Activated CD8-positive, alpha-beta T cell treated with anti-CD3 and anti-CD28 coated beads for 36 hours (primary cell): Measurements from ENCODE around the gene ACSM3. TPM values are rescaled to one million over a fixed set of nuclear protein-coding genes. Genes with fewer than 3 reads are reported as not detected.
"Not testable (repeated sequence)": the region's sequence is repeated elsewhere in the genome, so short reads cannot be mapped to it uniquely, and the experiment has no call there.

ENCODE experiments used
- ATAC-seq: fragments of 200-7000 bp; cut with Tn5 transposase; one replicate; pipeline ENCODE4 v1.10.0; 2021; ENCODE audit warnings: mild to moderate bottlenecking, moderate library complexity
- CTCF ChIA-PET: fragments of 350-600 bp; sonication (Branson Sonifier 250); formaldehyde crosslinking; loops from one replicate; lab custom pipeline; 2021; ENCODE audit warnings: antibody characterized with exemption; lab: Charles Lee
- POLR2A ChIA-PET: fragments of 350-600 bp; sonication (Branson Sonifier 250); formaldehyde crosslinking; loops from one replicate; lab custom pipeline; 2021; ENCODE audit warnings: antibody characterized with exemption; lab: Charles Lee
- DNase-seq: peaks from one replicate; pipeline ENCODE4 v3.0.0-alpha.2; 2020
- H3K27ac Mint-ChIP-seq: one replicate; pipeline ENCODE4 v1.8.0; 2021; ENCODE audit warnings: mild to moderate bottlenecking, mixed read lengths
- H3K27me3 Mint-ChIP-seq: one replicate; pipeline ENCODE4 v1.8.0; 2021; ENCODE audit warnings: mixed read lengths
- H3K36me3 Mint-ChIP-seq: one replicate; pipeline ENCODE4 v1.8.0; 2021; ENCODE audit warnings: low read depth, mixed read lengths
- H3K4me1 Mint-ChIP-seq: one replicate; pipeline ENCODE4 v1.8.0; 2021; ENCODE audit warnings: low read depth, mixed read lengths
- H3K4me3 Mint-ChIP-seq: one replicate; pipeline ENCODE4 v1.8.0; 2021; ENCODE audit warnings: mild to moderate bottlenecking, moderate library complexity, mixed read lengths
- H3K9me3 Mint-ChIP-seq: one replicate; pipeline ENCODE4 v1.8.0; 2021; ENCODE audit warnings: mixed read lengths
- CTCF ChIP-seq: fragments of 200-600 bp; IDR thresholded peaks from one replicate; pipeline ENCODE4 v1.8.0; 2022; ENCODE audit warnings: antibody characterized with exemption, mild to moderate bottlenecking
- intact Hi-C: fragments of 100-400 bp; cut with micrococcal nuclease; formaldehyde crosslinking; loops from one replicate; pipeline ENCODE4 v1.10.0; 2022
- total RNA-seq, 2 experiments: library from RNA; stranded (reverse); gene quantifications; one replicate each; pipeline ENCODE4 v1.2.3, GENCODE V29; 2021

ACSM3 gene
- total RNA-seq, 2 experiments from 2014 or later = 16.1 to 16.6 TPM

GRCh38 chr16:20755238-20755637 lies 8.6 kb upstream of the ACSM3 start:
- POLR2A ChIA-PET = no interaction called here

GRCh38 chr16:20755799-20756198 lies 8.0 kb upstream of the ACSM3 start:
- intact Hi-C loops, H3K36me3 Mint-ChIP-seq, H3K27ac Mint-ChIP-seq, H3K9me3 Mint-ChIP-seq, H3K4me1 Mint-ChIP-seq, CTCF ChIA-PET, DNase-seq, ATAC-seq, H3K4me3 Mint-ChIP-seq, POLR2A ChIA-PET, H3K27me3 Mint-ChIP-seq: not testable (repeated sequence)

More at GRCh38 chr16:20755238-20755637, 8.6 kb upstream of the ACSM3 start:
- no peak for ATAC-seq
- H3K4me3 Mint-ChIP-seq = no peak overlapping the region
- CTCF ChIA-PET = interaction anchor here (1.2 to 1.5 kb wide), 2 partner anchors 8 to 11 kb away, joined by 3 to 4 read pairs; partner anchors contain the start of gene ACSM3
- H3K4me1 Mint-ChIP-seq = no peaks in the 10 kb centered on the region
- peaks cover 2% of the 10 kb centered on the region for H3K36me3 Mint-ChIP-seq
- no peak overlapping the region for H3K27ac Mint-ChIP-seq
- H3K27me3 Mint-ChIP-seq = no peaks in the 10 kb centered on the region
- DNase-seq = no peak
- TF ChIP-seq CTCF = no peak
- peaks cover 1% of the 10 kb centered on the region for H3K9me3 Mint-ChIP-seq
- intact Hi-C loops = no loop called here

- POLR2A ChIA-PET = no interaction called here
- intact Hi-C loops = no loop called here
- H3K9me3 Mint-ChIP-seq = peaks cover 5% of the 10 kb centered on the region
- H3K4me3 Mint-ChIP-seq = no peak overlapping the region
- H3K27me3 Mint-ChIP-seq = no peaks in the 10 kb centered on the region
- CTCF ChIA-PET = no interaction called here
- DNase-seq (no peak), ATAC-seq (no peak)
- peaks cover 19% of the 10 kb centered on the region for H3K4me1 Mint-ChIP-seq
- peaks cover 7% of the 10 kb centered on the region for H3K36me3 Mint-ChIP-seq
- no peak overlapping the region for H3K27ac Mint-ChIP-seq
- TF ChIP-seq CTCF = no peak
Observed at GRCh38 chr16:20760346-20760745, 3.5 kb upstream of the ACSM3 start.

GRCh38 chr16:20761175-20761574 lies 2.6 kb upstream of the ACSM3 start:
- CTCF ChIA-PET = no interaction called here
- no peak overlapping the region for H3K27ac Mint-ChIP-seq
- intact Hi-C loops = no loop called here

GRCh38 chr16:20762404-20763123 lies 1.2 kb upstream of the ACSM3 start:
- ATAC-seq = no peak
- no peak for DNase-seq
- TF ChIP-seq CTCF = no peak
- Mint-ChIP-seq H3K27ac (peak overlapping the region; percentile 90), H3K36me3 (peaks cover 7% of the 10 kb centered on the region), H3K4me1 (peaks cover 23% of the 10 kb centered on the region), H3K4me3 (peak overlapping the region; percentile 78), H3K27me3 (no peaks in the 10 kb centered on the region), H3K9me3 (peaks cover 5% of the 10 kb centered on the region)
- CTCF ChIA-PET = interaction anchor here (1.3 to 1.7 kb wide), 3 partner anchors 8 to 27 kb away, joined by 3 to 4 read pairs (median 3); no protein-coding TSS in a partner anchor
- intact Hi-C loops = no loop called here
- POLR2A ChIA-PET = interaction anchor here (2.9 kb wide), 1 partner anchor 44 kb away, joined by 13 read pairs; the partner anchor contains the start of genes ERI2 and REXO5

More at GRCh38 chr16:20761175-20761574, 2.6 kb upstream of the ACSM3 start:
- no peak overlapping the region for H3K4me3 Mint-ChIP-seq
- TF ChIP-seq CTCF = no peak
- DNase-seq (no peak), ATAC-seq (no peak)
- peaks cover 5% of the 10 kb centered on the region for H3K9me3 Mint-ChIP-seq
- H3K27me3 Mint-ChIP-seq = no peaks in the 10 kb centered on the region
- peaks cover 7% of the 10 kb centered on the region for H3K36me3 Mint-ChIP-seq
- POLR2A ChIA-PET = no interaction called here
- H3K4me1 Mint-ChIP-seq = peaks cover 23% of the 10 kb centered on the region

- H3K27me3 Mint-ChIP-seq, H3K27ac Mint-ChIP-seq, H3K9me3 Mint-ChIP-seq, intact Hi-C loops, ATAC-seq, H3K4me3 Mint-ChIP-seq, H3K36me3 Mint-ChIP-seq, DNase-seq: not testable (repeated sequence)
- ChIA-PET CTCF (interaction anchor here (0.7 to 2.3 kb wide), 7 partner anchors 9 to 1186 kb away, joined by 3 to 8 read pairs (median 3); no protein-coding TSS in a partner anchor), POLR2A (interaction anchor here (1.1 to 2.9 kb wide), 2 partner anchors 14 to 42 kb away, joined by 3 to 13 read pairs; partner anchors contain the start of genes ERI2 and REXO5)
- peaks cover 23% of the 10 kb centered on the region for H3K4me1 Mint-ChIP-seq
Observed at GRCh38 chr16:20764448-20764847, 634 bp downstream of the ACSM3 start.
